Mammary epithelial cell (primary cell): ENCODE results near the gene ST14.

ENCODE experiments used
- CTCF ChIP-seq, 2 donors: IDR thresholded peaks in 1 of 2; conservative IDR thresholded peaks in 1 of 2; 2 replicates each; pipeline ENCODE4 v1.5.1; 2011 to 2012; ENCODE audit warnings: inconsistent platforms in 2 of 2, low read length in 2 of 2, mild to moderate bottlenecking in 2 of 2, control low read depth in 1 of 2, low read depth in 1 of 2; ENCODE audit not compliant: insufficient read depth in 1 of 2; ENCODE audit errors: extremely low read depth in 1 of 2
- EZH2 ChIP-seq: IDR thresholded peaks from 2 replicates; pipeline ENCODE4 v1.6.1; 2012; ENCODE audit warnings: low read length, inconsistent platforms, borderline replicate concordance

- TF ChIP-seq CTCF (conservative IDR thresholded peaks at IDR 0.05 in 1 of 2, IDR thresholded peaks at IDR 0.05 in 1 of 2; ENCODE audit: extremely low read depth in 1 of 2, insufficient read depth in 1 of 2, low read depth in 1 of 2, low read length in 2 of 2), result no peak
- TF ChIP-seq EZH2, result no peak
Measured at GRCh38 chr11:130192845-130193267, 33.3 kb downstream of the ST14 start.
